Spleen (tissue), 11 donors: ENCODE results near the gene ALKBH7. TPM values are rescaled to one million over a fixed set of nuclear protein-coding genes. Genes with fewer than 3 reads are reported as not detected.
"Not testable (repeated sequence)": the region's sequence is repeated elsewhere in the genome, so short reads cannot be mapped to it uniquely, and the experiment has no call there.

ENCODE experiments used
- DNase-seq: peaks from one replicate; pipeline ENCODE4 v3.0.0-alpha.2; 2020
- H3K27ac ChIP-seq, 8 donors: fragments of 200-600 bp; sonication (generic) in 7 of 8; 1 replicate in 4 of 8; 2 replicates in 4 of 8; pipeline versions ENCODE4 v1.5.0 to v1.8.0; 2016 to 2021; ENCODE audit warnings: inconsistent platforms in 4 of 8, mild to moderate bottlenecking in 4 of 8, moderate library complexity in 1 of 8
- H3K27me3 ChIP-seq, 7 donors: fragments of 200-600 bp; sonication (generic) in 6 of 7; replicated peaks in 1 of 7; 1 replicate in 4 of 7; 2 replicates in 3 of 7; pipeline versions ENCODE4 v1.5.0 to v1.8.0; 2016 to 2021; ENCODE audit warnings: inconsistent platforms in 3 of 7, mild to moderate bottlenecking in 1 of 7
- H3K36me3 ChIP-seq, 6 donors: fragments of 200-600 bp; sonication (generic) in 5 of 6; 1 replicate in 4 of 6; 2 replicates in 2 of 6; pipeline versions ENCODE4 v1.5.0 to v1.8.0; 2016 to 2021; ENCODE audit warnings: inconsistent platforms in 2 of 6
- H3K4me1 ChIP-seq, 6 donors: fragments of 200-600 bp; sonication (generic) in 5 of 6; 1 replicate in 3 of 6; 2 replicates in 3 of 6; pipeline versions ENCODE4 v1.5.0 to v1.8.0; 2016 to 2021; ENCODE audit warnings: inconsistent platforms in 3 of 6
- H3K4me3 ChIP-seq, 8 donors: fragments of 200-600 bp; sonication (generic) in 7 of 8; 1 replicate in 4 of 8; 2 replicates in 4 of 8; pipeline versions ENCODE4 v1.5.0 to v1.8.0; 2016 to 2021; ENCODE audit warnings: inconsistent platforms in 4 of 8, mild to moderate bottlenecking in 4 of 8, moderate library complexity in 2 of 8
- H3K9me3 ChIP-seq, 8 donors: fragments of 200-600 bp; sonication (generic) in 7 of 8; 1 replicate in 4 of 8; 2 replicates in 4 of 8; pipeline versions ENCODE4 v1.5.0 to v1.8.0; 2016 to 2021; ENCODE audit warnings: inconsistent platforms in 4 of 8
- CTCF ChIP-seq, 11 experiments: fragments of 200-600 bp in 7 of 11; fragments of 450-650 bp in 4 of 11; sonication (generic) in 4 of 11; IDR thresholded peaks in 8 of 11; conservative IDR thresholded peaks in 3 of 11; 1 replicate in 7 of 11; 2 replicates in 4 of 11; pipeline versions ENCODE4 v1.4.0 to v1.8.0; 2016 to 2021; ENCODE audit warnings: antibody characterized with exemption in 11 of 11, inconsistent platforms in 4 of 11, mild to moderate bottlenecking in 1 of 11
- POLR2A ChIP-seq, 3 donors: fragments of 450-650 bp; IDR thresholded peaks; one replicate each; pipeline ENCODE4 v1.5.1; 2017; ENCODE audit warnings: antibody characterized with exemption in 3 of 3, mild to moderate bottlenecking in 1 of 3
- POLR2AphosphoS5 ChIP-seq, 3 donors: sonication (generic); formaldehyde crosslinking; IDR thresholded peaks; one replicate each; pipeline ENCODE4 v1.5.1; 2017; ENCODE audit warnings: antibody characterized with exemption in 3 of 3
- WGBS, 5 donors: extraction: QIAGEN DNeasy Blood & Tissue Kit in 3 of 5; methylation state at CpG; one replicate each; pipeline versions ENCODE4 v1.1.5 to v1.1.7; 2013 to 2018; 5-methylcytosine and 5-hydroxymethylcytosine counted together
- intact Hi-C: fragments of 100-400 bp; cut with DNase I; formaldehyde crosslinking; loops from one replicate; pipeline ENCODE4 v1.15.0; 2023; ENCODE audit warnings: low total_unique reads
- polyA plus RNA-seq, 3 donors: library from polyadenylated mRNA; stranded (reverse); fragments of 200-250 nt; gene quantifications; one replicate each; pipeline ENCODE4 v1.2.1, GENCODE V29; 2013
- total RNA-seq, 7 donors: library from RNA; depleted of rRNA in 3 of 7; stranded (reverse); fragments of >200 nt in 3 of 7; fragmentation: NEBNext Ultra II Directional in 4 of 7; extraction: Animal tissue kit (Norgen Biotek cat#: 25700) in 4 of 7; gene quantifications; one replicate each; pipeline versions ENCODE4 v1.1.0 to v1.2.1, GENCODE V29; 2016 to 2021
- donor health status: healthy with polysubstance abuse.
- donor health status: DM: no; HTN: no; CAD: no; lungs with moderate emphysema.
- donor health status: DM: no; HTN: no; CAD: no.
- donor health status: Bipolar disorder and iron deficiency.
- donor health status: healthy.
- donor health status: DM: no; HTN: no; CAD: no.
- donor health status: DM: yes; HTN: yes; CAD: no.

Gene ALKBH7
- total and polyA plus RNA-seq, 10 donors: 35.5 to 80.3 (median 44.5) TPM

- Histone ChIP-seq H3K36me3 (peaks cover 0 to 18% (median 10%) of the 10 kb centered on the region in 6 donors), H3K4me3 (no peak overlapping the region), H3K9me3 (no peaks in the 10 kb centered on the region), H3K4me1 (peaks cover 9 to 33% (median 20%) of the 10 kb centered on the region in 6 donors), H3K27me3 (no peaks in the 10 kb centered on the region), H3K27ac (no peak overlapping the region)
- DNase-seq: no peak
- WGBS, 5 donors: 82 to 96% (median 88%) methylated on average over 5 of the region's 5 CpGs
- intact Hi-C loops: no loop called here
- no peak for TF ChIP-seq POLR2A (IDR thresholded peaks at IDR 0.05)
- TF ChIP-seq POLR2AphosphoS5 (IDR thresholded peaks at IDR 0.05): no peak
- no peak for TF ChIP-seq CTCF (IDR thresholded peaks at IDR 0.05 in 8 of 11, conservative IDR thresholded peaks at IDR 0.05 in 3 of 11)
Observed at GRCh38 chr19:6359568-6360341, 12.8 kb upstream of the ALKBH7 start.

GRCh38 chr19:6360445-6360844 lies 12.1 kb upstream of the ALKBH7 start:
- WGBS, 5 donors: 90 to 98% (median 95%) methylated on average over 12 of the region's 12 CpGs
- Histone ChIP-seq H3K4me1 (peaks cover 9 to 33% (median 20%) of the 10 kb centered on the region in 6 donors), H3K36me3 (peaks cover 0 to 25% (median 17%) of the 10 kb centered on the region in 6 donors), H3K27ac (peak overlapping the region in 1 of 8 donors; percentile 94)
- intact Hi-C loops, H3K9me3 ChIP-seq, H3K4me3 ChIP-seq, H3K27me3 ChIP-seq, DNase-seq: not testable (repeated sequence)

- Histone ChIP-seq H3K4me1 (peaks cover 9 to 33% (median 20%) of the 10 kb centered on the region in 6 donors), H3K4me3 (peak overlapping the region in 6 of 8 donors; percentile 79 to 99 (median 96)), H3K36me3 (peaks cover 0 to 28% (median 21%) of the 10 kb centered on the region in 6 donors), H3K27ac (peak overlapping the region in 7 of 8 donors; percentile 76 to 96 (median 93))
- WGBS, 5 donors: 91 to 96% (median 93%) methylated on average over 10 of the region's 10 CpGs
- H3K27me3 ChIP-seq, DNase-seq, intact Hi-C loops, H3K9me3 ChIP-seq: not testable (repeated sequence)
Observed at GRCh38 chr19:6360857-6361216, 11.8 kb upstream of the ALKBH7 start.

- TF ChIP-seq POLR2A (IDR thresholded peaks at IDR 0.05): no peak
- no peak for TF ChIP-seq POLR2AphosphoS5 (IDR thresholded peaks at IDR 0.05)
- no peak for TF ChIP-seq CTCF (IDR thresholded peaks at IDR 0.05 in 8 of 11, conservative IDR thresholded peaks at IDR 0.05 in 3 of 11)
- Histone ChIP-seq H3K27ac (peak overlapping the region; percentile 76 to 96 (median 91)), H3K9me3 (no peaks in the 10 kb centered on the region), H3K4me3 (peak overlapping the region; percentile 79 to 99 (median 96)), H3K36me3 (peaks cover 0 to 40% (median 32%) of the 10 kb centered on the region in 6 donors), H3K27me3 (no peaks in the 10 kb centered on the region), H3K4me1 (peaks cover 9 to 33% (median 20%) of the 10 kb centered on the region in 6 donors)
- DNase-seq: no peak
- WGBS, 5 donors: 0 to 2% (median 1%) methylated on average over 7 of the region's 7 CpGs
- intact Hi-C loops: no loop called here
Observed at GRCh38 chr19:6362027-6362350, 10.6 kb upstream of the ALKBH7 start.

GRCh38 chr19:6362351-6362801 lies 10.2 kb upstream of the ALKBH7 start:
- Histone ChIP-seq H3K9me3 (no peaks in the 10 kb centered on the region), H3K27ac (peak overlapping the region; percentile 76 to 96 (median 91)), H3K4me3 (peak overlapping the region; percentile 79 to 99 (median 96)), H3K4me1 (peaks cover 9 to 33% (median 20%) of the 10 kb centered on the region in 6 donors), H3K27me3 (no peaks in the 10 kb centered on the region), H3K36me3 (peaks cover 0 to 44% (median 36%) of the 10 kb centered on the region in 6 donors)
- intact Hi-C loops: no loop called here
- TF ChIP-seq POLR2AphosphoS5 (IDR thresholded peaks at IDR 0.05) (peak in 1 of 3 donors; percentile 37), CTCF (IDR thresholded peaks at IDR 0.05 in 8 of 11, conservative IDR thresholded peaks at IDR 0.05 in 3 of 11) (no peak), POLR2A (IDR thresholded peaks at IDR 0.05) (no peak)
- DNase-seq: no peak
- 16 to 32% (median 25%) methylated on average over 8 to 11 of the region's 11 CpGs for whole genome bisulfite sequencing, 5 donors
